Sigmoid colon (tissue), 4 donors: Measurements from ENCODE around the gene AKAP7.

Experiments
- EP300 ChIP-seq, 4 donors: sonication (generic); formaldehyde crosslinking; IDR thresholded peaks; one replicate each; pipeline ENCODE4 v1.6.1; 2017; ENCODE audit warnings: antibody characterized with exemption in 4 of 4
- POLR2A ChIP-seq, 2 donors: fragments of 450-650 bp; IDR thresholded peaks; one replicate each; pipeline ENCODE4 v1.6.1; 2016; ENCODE audit warnings: antibody characterized with exemption in 2 of 2, mild to moderate bottlenecking in 2 of 2, moderate library complexity in 2 of 2
- POLR2AphosphoS5 ChIP-seq, 4 donors: sonication (generic); formaldehyde crosslinking; IDR thresholded peaks; one replicate each; pipeline ENCODE4 v1.6.1; 2017; ENCODE audit warnings: antibody characterized with exemption in 4 of 4
- TF ChIP-seq, protein P1 (sequence below), 4 experiments: fragments of 450-650 bp in 3 of 4; fragments of 200-600 bp in 1 of 4; IDR thresholded peaks; one replicate each; pipeline ENCODE4 v1.5.1; 2016 to 2019; ENCODE audit warnings: antibody characterized with exemption in 4 of 4, mild to moderate bottlenecking in 3 of 4, moderate library complexity in 2 of 4

DNA sequence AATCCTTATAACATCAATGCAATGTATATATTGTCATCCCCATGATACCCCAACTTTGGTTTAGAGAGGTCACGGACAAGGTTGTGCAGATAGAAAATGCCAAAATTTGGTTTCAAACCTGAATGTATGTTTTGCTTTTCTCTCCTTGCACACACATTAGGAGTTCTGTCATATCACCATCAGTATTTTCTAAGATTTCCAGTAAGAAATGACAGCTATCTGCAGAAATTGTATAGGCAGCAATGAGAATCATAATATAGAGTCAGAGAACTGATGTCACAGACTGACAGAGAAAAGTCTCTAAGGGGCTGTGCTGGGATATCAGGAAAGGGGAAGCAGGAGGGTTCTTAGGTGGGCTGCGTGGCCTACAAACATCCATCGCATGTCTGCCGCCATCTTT is 140.0 kb downstream of the AKAP7 start:
- TF ChIP-seq, protein P1, sequence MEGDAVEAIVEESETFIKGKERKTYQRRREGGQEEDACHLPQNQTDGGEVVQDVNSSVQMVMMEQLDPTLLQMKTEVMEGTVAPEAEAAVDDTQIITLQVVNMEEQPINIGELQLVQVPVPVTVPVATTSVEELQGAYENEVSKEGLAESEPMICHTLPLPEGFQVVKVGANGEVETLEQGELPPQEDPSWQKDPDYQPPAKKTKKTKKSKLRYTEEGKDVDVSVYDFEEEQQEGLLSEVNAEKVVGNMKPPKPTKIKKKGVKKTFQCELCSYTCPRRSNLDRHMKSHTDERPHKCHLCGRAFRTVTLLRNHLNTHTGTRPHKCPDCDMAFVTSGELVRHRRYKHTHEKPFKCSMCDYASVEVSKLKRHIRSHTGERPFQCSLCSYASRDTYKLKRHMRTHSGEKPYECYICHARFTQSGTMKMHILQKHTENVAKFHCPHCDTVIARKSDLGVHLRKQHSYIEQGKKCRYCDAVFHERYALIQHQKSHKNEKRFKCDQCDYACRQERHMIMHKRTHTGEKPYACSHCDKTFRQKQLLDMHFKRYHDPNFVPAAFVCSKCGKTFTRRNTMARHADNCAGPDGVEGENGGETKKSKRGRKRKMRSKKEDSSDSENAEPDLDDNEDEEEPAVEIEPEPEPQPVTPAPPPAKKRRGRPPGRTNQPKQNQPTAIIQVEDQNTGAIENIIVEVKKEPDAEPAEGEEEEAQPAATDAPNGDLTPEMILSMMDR (IDR thresholded peaks at IDR 0.05): no peak
- TF ChIP-seq POLR2A (IDR thresholded peaks at IDR 0.05): no peak
- TF ChIP-seq POLR2AphosphoS5 (IDR thresholded peaks at IDR 0.05): no peak
- TF ChIP-seq EP300 (IDR thresholded peaks at IDR 0.05): no peak
